Suprapubic skin (tissue), 3 donors: Measurements from ENCODE around the gene AMPD3.

Experiments
- CTCF ChIP-seq, 2 donors: fragments of 200-600 bp in 1 of 2; fragments of 450-650 bp in 1 of 2; sonication (generic) in 1 of 2; IDR thresholded peaks; one replicate each; pipeline ENCODE4 v1.5.1; 2016 to 2019; ENCODE audit warnings: antibody characterized with exemption in 2 of 2, mild to moderate bottlenecking in 1 of 2, moderate library complexity in 1 of 2
- EP300 ChIP-seq: sonication (generic); formaldehyde crosslinking; IDR thresholded peaks from one replicate; pipeline ENCODE4 v1.6.1; 2017; ENCODE audit warnings: antibody characterized with exemption
- POLR2A ChIP-seq, 2 donors: fragments of 450-650 bp; IDR thresholded peaks; one replicate each; pipeline ENCODE4 v1.6.1; 2017; ENCODE audit warnings: antibody characterized with exemption in 2 of 2, mild to moderate bottlenecking in 2 of 2, moderate library complexity in 2 of 2

DNA sequence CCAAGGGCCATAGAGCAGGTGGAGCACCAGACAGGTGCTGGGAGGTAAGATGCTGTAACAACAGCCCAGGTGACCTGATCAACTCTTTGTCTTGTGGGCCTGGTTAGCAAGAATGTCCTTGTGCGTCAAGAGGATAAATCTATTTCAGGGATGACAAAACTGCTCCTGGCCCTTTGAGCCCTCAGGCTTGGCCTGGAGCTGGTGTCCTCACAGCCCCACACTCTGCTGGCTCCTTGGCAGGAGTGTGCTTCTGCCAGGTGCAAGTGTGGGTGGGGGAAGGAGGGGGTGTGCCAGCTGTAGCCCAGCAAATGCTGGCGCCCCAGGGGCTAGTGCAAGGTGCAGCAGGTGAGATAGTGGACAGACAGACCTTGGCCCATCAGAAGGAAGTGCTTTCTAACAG is 19.5 kb downstream of the AMPD3 start:
- TF ChIP-seq POLR2A (IDR thresholded peaks at IDR 0.05): no peak
- no peak for TF ChIP-seq CTCF (IDR thresholded peaks at IDR 0.05)
- no peak for TF ChIP-seq EP300
